Karpas-422 (cell line): ENCODE measurements around the gene LHCGR. TPM values are rescaled to one million over a fixed set of nuclear protein-coding genes. Genes with fewer than 3 reads are reported as not detected.

ENCODE experiments used
- DNase-seq: peaks from one replicate; pipeline ENCODE4 v3.0.0-alpha.2; 2015
- H2AFZ ChIP-seq: fragments of 200-600 bp; sonication (generic); 2 replicates; pipeline ENCODE4 v1.6.1; 2014; ENCODE audit warnings: antibody characterized with exemption, low read length, mixed read lengths
- H3K27ac ChIP-seq: fragments of 200-600 bp; sonication (generic); 2 replicates; pipeline ENCODE4 v1.5.1; 2014; ENCODE audit warnings: mild to moderate bottlenecking, low read length, moderate library complexity
- H3K27me3 ChIP-seq: fragments of 200-600 bp; sonication (generic); 2 replicates; pipeline ENCODE4 v1.6.1; 2014; ENCODE audit warnings: low read length, mixed read lengths
- H3K36me3 ChIP-seq: fragments of 200-600 bp; sonication (generic); 2 replicates; pipeline ENCODE4 v1.6.1; 2014; ENCODE audit warnings: low read length, mixed read lengths; ENCODE audit not compliant: insufficient read depth
- H3K4me1 ChIP-seq: fragments of 200-600 bp; sonication (generic); 2 replicates; pipeline ENCODE4 v1.6.1; 2014; ENCODE audit warnings: mild to moderate bottlenecking, low read length, mixed read lengths
- H3K4me2 ChIP-seq: fragments of 200-600 bp; sonication (generic); 2 replicates; pipeline ENCODE4 v1.6.1; 2014; ENCODE audit warnings: low read length, low read depth, mild to moderate bottlenecking; ENCODE audit not compliant: poor library complexity, severe bottlenecking
- H3K4me3 ChIP-seq: fragments of 200-600 bp; sonication (generic); 2 replicates; pipeline ENCODE4 v1.5.1; 2014; ENCODE audit warnings: mild to moderate bottlenecking, antibody characterized with exemption, low read length, mixed read lengths
- H3K79me2 ChIP-seq: fragments of 200-600 bp; sonication (generic); 2 replicates; pipeline ENCODE4 v1.6.1; 2014; ENCODE audit warnings: mild to moderate bottlenecking, low read length, mixed read lengths
- H3K9ac ChIP-seq: fragments of 200-600 bp; sonication (generic); 2 replicates; pipeline ENCODE4 v1.6.0; 2014; ENCODE audit warnings: low read length
- H3K9me2 ChIP-seq: fragments of 200-600 bp; sonication (generic), shearing (Covaris generic); replicated peaks from 2 replicates; pipeline ENCODE4 v1.6.0; 2014; ENCODE audit warnings: mild to moderate bottlenecking, low read length, moderate library complexity; ENCODE audit not compliant: insufficient read depth
- H3K9me3 ChIP-seq: fragments of 300-700, 200-600 bp; sonication (generic); 2 replicates; pipeline ENCODE4 v1.6.1; 2014; ENCODE audit warnings: low read length, mixed read lengths
- H4K20me1 ChIP-seq: fragments of 200-600 bp; sonication (generic); 2 replicates; pipeline ENCODE4 v1.6.1; 2014; ENCODE audit warnings: mild to moderate bottlenecking, antibody characterized with exemption, low read length, low read depth; ENCODE audit not compliant: insufficient read depth
- total RNA-seq: library from RNA; depleted of rRNA; stranded (reverse); fragments of >200 nt; shearing (Covaris generic); gene quantifications from 2 replicates; pipeline ENCODE4 v1.2.3, GENCODE V29; 2014; ENCODE audit warnings: low replicate concordance

The LHCGR gene
- total RNA-seq, 1 experiment from 2014 or later, result not detected

GRCh38 chr2:48723129-48723528, 32.4 kb downstream of the LHCGR start:
- no peaks in the 10 kb centered on the region for H3K4me1 ChIP-seq
- H2AFZ ChIP-seq, result no peak overlapping the region
- H3K36me3 ChIP-seq, result no peaks in the 10 kb centered on the region
- H3K9me2 ChIP-seq, result no peaks in the 10 kb centered on the region
- H3K9ac ChIP-seq, result no peak overlapping the region
- no peak overlapping the region for H3K27ac ChIP-seq
- no peak overlapping the region for H3K4me2 ChIP-seq
- no peaks in the 10 kb centered on the region for H4K20me1 ChIP-seq
- no peak for DNase-seq
- no peaks in the 10 kb centered on the region for H3K79me2 ChIP-seq
- no peak overlapping the region for H3K4me3 ChIP-seq
- H3K9me3 ChIP-seq, result no peaks in the 10 kb centered on the region
- H3K27me3 ChIP-seq, result no peaks in the 10 kb centered on the region

DNA sequence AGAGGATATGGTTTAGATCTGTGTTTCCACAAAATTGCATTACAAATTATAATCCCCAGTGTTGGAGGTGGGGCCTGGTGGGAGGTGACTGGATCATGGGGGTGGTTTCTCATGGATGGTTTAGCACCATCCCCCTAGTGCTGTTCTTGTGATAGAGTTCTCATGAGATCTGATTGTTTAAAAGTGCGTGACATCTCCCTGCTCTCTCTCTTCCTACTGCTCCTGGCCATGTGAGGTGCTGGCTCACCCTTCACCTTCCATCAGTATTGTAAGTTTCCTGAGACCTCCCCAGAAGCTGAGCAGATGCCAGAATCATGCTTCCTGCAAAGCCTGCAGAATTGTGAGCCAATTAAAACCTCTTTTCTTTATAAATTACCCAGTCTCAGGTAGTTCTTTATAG, 33.1 kb downstream of the LHCGR start:
- Histone ChIP-seq H3K79me2 (no peaks in the 10 kb centered on the region), H3K9me2 (no peaks in the 10 kb centered on the region), H3K4me2 (no peak overlapping the region), H4K20me1 (no peaks in the 10 kb centered on the region), H3K4me3 (no peak overlapping the region), H3K27ac (no peak overlapping the region), H3K27me3 (no peaks in the 10 kb centered on the region), H2AFZ (no peak overlapping the region), H3K9me3 (no peaks in the 10 kb centered on the region), H3K36me3 (no peaks in the 10 kb centered on the region), H3K9ac (no peak overlapping the region), H3K4me1 (no peaks in the 10 kb centered on the region)
- no peak for DNase-seq

GRCh38 chr2:48721158-48721557, 34.4 kb downstream of the LHCGR start:
- H3K27ac ChIP-seq, result no peak overlapping the region
- H3K4me2 ChIP-seq, result no peak overlapping the region
- no peaks in the 10 kb centered on the region for H3K36me3 ChIP-seq
- no peak overlapping the region for H2AFZ ChIP-seq
- no peaks in the 10 kb centered on the region for H3K27me3 ChIP-seq
- H3K4me1 ChIP-seq, result no peaks in the 10 kb centered on the region
- H3K9me3 ChIP-seq, result no peaks in the 10 kb centered on the region
- H3K9me2 ChIP-seq, result no peaks in the 10 kb centered on the region
- no peak overlapping the region for H3K9ac ChIP-seq
- no peak overlapping the region for H3K4me3 ChIP-seq
- H4K20me1 ChIP-seq, result no peaks in the 10 kb centered on the region
- H3K79me2 ChIP-seq, result no peaks in the 10 kb centered on the region
- DNase-seq, result no peak

- Histone ChIP-seq H3K79me2 (no peaks in the 10 kb centered on the region), H3K4me1 (no peaks in the 10 kb centered on the region), H3K27ac (no peak overlapping the region), H3K9me2 (no peaks in the 10 kb centered on the region), H4K20me1 (no peaks in the 10 kb centered on the region), H3K27me3 (no peaks in the 10 kb centered on the region), H2AFZ (no peak overlapping the region), H3K9me3 (no peaks in the 10 kb centered on the region), H3K4me3 (no peak overlapping the region), H3K4me2 (no peak overlapping the region), H3K36me3 (no peaks in the 10 kb centered on the region), H3K9ac (no peak overlapping the region)
- DNase-seq, result no peak
Measured at GRCh38 chr2:48719480-48720177, 35.9 kb downstream of the LHCGR start.

DNA sequence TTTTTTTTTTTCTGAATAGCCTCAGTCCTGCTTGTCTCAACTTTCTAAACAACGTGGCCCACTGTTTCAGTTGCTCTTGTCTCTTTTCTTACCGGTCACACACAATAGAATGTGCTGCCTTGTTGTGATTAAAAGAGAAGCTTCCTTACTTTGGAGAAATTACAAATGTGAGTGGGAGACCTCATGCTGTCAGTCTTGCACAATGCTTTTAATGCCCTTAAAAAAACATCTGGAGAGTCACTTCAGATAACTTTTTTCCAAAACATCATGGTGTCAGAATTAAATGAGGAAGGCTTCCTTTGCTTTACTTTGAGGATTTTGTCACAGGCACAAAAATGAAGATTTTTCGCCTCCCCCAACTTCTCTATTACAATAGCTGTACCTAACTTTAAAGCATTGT, 37.7 kb downstream of the LHCGR start:
- no peaks in the 10 kb centered on the region for H3K9me2 ChIP-seq
- H3K79me2 ChIP-seq, result no peaks in the 10 kb centered on the region
- no peak for DNase-seq
- H3K27ac ChIP-seq, result no peak overlapping the region
- no peak overlapping the region for H2AFZ ChIP-seq
- no peak overlapping the region for H3K4me2 ChIP-seq
- H3K4me3 ChIP-seq, result no peak overlapping the region
- no peaks in the 10 kb centered on the region for H3K36me3 ChIP-seq
- H3K9me3 ChIP-seq, result no peaks in the 10 kb centered on the region
- no peaks in the 10 kb centered on the region for H3K27me3 ChIP-seq
- no peaks in the 10 kb centered on the region for H4K20me1 ChIP-seq
- no peaks in the 10 kb centered on the region for H3K4me1 ChIP-seq
- no peak overlapping the region for H3K9ac ChIP-seq

DNA sequence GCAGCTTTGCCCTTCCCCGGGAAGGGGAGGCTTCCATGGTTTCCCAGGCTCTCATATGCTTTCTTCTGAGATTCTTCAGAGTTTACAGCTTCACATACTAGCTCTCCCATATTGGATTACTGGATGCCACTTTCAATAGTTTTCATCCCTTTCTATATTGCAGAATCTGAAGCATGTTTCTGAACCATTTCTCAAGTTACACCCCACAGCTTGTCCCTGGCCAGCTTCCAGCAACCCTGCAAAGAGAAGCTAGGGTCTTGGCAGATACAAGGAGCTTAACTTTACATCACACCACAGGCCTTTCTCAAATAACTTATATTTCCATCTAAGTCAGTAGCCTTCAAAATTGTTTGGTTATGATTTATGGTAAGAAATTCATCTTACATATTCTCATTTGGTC, 39.6 kb downstream of the LHCGR start:
- no peak overlapping the region for H3K9ac ChIP-seq
- H4K20me1 ChIP-seq, result no peaks in the 10 kb centered on the region
- H3K27me3 ChIP-seq, result no peaks in the 10 kb centered on the region
- H3K79me2 ChIP-seq, result no peaks in the 10 kb centered on the region
- H3K36me3 ChIP-seq, result no peaks in the 10 kb centered on the region
- no peak overlapping the region for H2AFZ ChIP-seq
- H3K9me2 ChIP-seq, result no peaks in the 10 kb centered on the region
- no peaks in the 10 kb centered on the region for H3K9me3 ChIP-seq
- no peaks in the 10 kb centered on the region for H3K4me1 ChIP-seq
- H3K4me2 ChIP-seq, result no peak overlapping the region
- no peak for DNase-seq
- no peak overlapping the region for H3K4me3 ChIP-seq
- H3K27ac ChIP-seq, result no peak overlapping the region

DNA sequence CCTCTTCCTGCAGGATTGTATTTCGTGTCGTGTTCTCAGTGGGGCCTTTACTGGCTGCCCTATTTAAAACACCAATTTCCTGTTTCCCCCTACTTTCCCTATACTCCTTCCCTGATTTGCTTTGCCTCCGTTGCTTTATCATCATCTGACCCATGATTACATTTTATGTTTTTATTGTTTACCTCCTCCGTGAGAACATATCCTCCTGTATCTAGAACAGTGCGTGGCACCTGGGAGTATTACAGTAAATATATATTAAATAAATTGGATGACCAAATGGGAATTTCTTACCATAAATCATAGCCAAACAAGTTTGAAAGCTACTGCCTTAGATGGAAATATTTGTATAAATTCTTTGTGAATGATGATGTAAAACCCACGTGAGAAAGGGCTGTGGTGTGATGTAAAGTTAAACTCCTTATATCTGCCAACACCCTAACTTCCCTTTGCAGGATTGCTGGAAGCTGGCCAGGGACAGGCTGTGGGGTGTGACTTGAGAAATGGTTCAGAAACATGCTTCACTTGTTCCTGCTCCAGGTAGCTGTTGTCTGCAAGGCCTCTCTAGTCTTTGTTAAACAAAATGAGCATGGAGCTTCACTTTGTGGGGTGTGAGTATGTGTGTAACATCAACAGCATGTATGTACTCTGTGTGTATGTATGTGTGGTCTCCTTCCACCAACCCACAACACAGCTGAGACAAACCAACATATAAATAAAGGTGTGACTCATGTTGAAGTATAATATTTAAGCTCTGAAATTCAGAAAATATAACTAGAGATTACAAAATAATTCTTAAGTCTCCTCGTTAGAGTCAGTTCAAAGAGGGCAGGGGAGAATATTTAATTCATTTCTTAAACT, 40.3 kb downstream of the LHCGR start:
- no peaks in the 10 kb centered on the region for H3K27me3 ChIP-seq
- no peaks in the 10 kb centered on the region for H3K36me3 ChIP-seq
- H3K4me2 ChIP-seq, result no peak overlapping the region
- H2AFZ ChIP-seq, result no peak overlapping the region
- no peak overlapping the region for H3K4me3 ChIP-seq
- DNase-seq, result no peak
- H3K9me2 ChIP-seq, result no peaks in the 10 kb centered on the region
- no peaks in the 10 kb centered on the region for H3K4me1 ChIP-seq
- H3K9ac ChIP-seq, result no peak overlapping the region
- H3K79me2 ChIP-seq, result no peaks in the 10 kb centered on the region
- H4K20me1 ChIP-seq, result no peaks in the 10 kb centered on the region
- H3K27ac ChIP-seq, result no peak overlapping the region
- no peaks in the 10 kb centered on the region for H3K9me3 ChIP-seq

DNA sequence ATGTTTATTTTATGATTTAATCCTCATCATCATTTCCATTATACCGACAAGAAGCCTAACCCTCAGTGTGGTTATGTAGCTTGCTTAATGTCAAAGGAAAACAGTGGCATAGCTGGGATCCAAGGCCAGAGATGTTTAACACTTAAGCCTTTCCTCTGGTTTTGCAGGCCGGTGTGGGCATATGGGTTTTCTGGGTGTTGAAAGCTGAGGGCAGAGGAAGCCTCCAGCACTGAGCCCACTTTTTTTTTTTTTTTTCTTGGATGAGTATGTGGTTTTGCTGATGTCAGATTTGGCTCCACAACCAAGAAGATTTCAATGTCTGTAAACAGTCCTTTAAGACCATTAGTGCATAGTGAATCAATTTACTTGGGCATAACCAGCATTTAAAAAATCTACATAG, 41.3 kb downstream of the LHCGR start:
- H3K4me1 ChIP-seq, result no peaks in the 10 kb centered on the region
- no peaks in the 10 kb centered on the region for H3K27me3 ChIP-seq
- no peaks in the 10 kb centered on the region for H3K9me2 ChIP-seq
- no peaks in the 10 kb centered on the region for H4K20me1 ChIP-seq
- no peak overlapping the region for H3K4me2 ChIP-seq
- no peak overlapping the region for H2AFZ ChIP-seq
- no peaks in the 10 kb centered on the region for H3K79me2 ChIP-seq
- DNase-seq, result no peak
- no peak overlapping the region for H3K4me3 ChIP-seq
- H3K27ac ChIP-seq, result no peak overlapping the region
- no peaks in the 10 kb centered on the region for H3K9me3 ChIP-seq
- H3K9ac ChIP-seq, result no peak overlapping the region
- no peaks in the 10 kb centered on the region for H3K36me3 ChIP-seq
